PFSK-1 (cell line): Measurements from ENCODE around the gene GNPTAB.

ENCODE experiments used
- REST ChIP-seq, 2 experiments: IDR thresholded peaks; 2 replicates each; pipeline versions ENCODE4 v1.6.1 to v1.8.0; 2011 to 2012; ENCODE audit warnings: low read depth in 2 of 2, low read length in 2 of 2, control low read depth in 1 of 2, inconsistent platforms in 1 of 2, mild to moderate bottlenecking in 1 of 2, moderate library complexity in 1 of 2; ENCODE audit not compliant: insufficient read depth in 1 of 2
- TAF1 ChIP-seq: IDR thresholded peaks from 2 replicates; pipeline ENCODE4 v1.6.1; 2012; ENCODE audit warnings: low read length, control low read depth, borderline replicate concordance; ENCODE audit not compliant: insufficient read depth

- TF ChIP-seq TAF1 = no peak
- no peak for TF ChIP-seq REST (IDR thresholded peaks at IDR 0.05; ENCODE audit: insufficient read depth in 1 of 2, low read depth in 2 of 2, low read length in 2 of 2)
Observed at GRCh38 chr12:101740980-101741379, 89.8 kb downstream of the GNPTAB start.
